ENCODE measurements around the gene TGFBR2.
"Not testable (repeated sequence)": the region's sequence is repeated elsewhere in the genome, so short reads cannot be mapped to it uniquely, and the experiment has no call there.

The TGFBR2 gene

GRCh38 chr3:30659270-30660130 is 53.1 kb downstream of the TGFBR2 start:
- Mint-ChIP-seq H3K4me3 (peak overlapping the region; percentile 73), H3K4me1 (ENCODE audit: low read depth) (peaks cover 85% of the 10 kb centered on the region), H3K9me3 (no peaks in the 10 kb centered on the region), H3K36me3 (ENCODE audit: low read depth) (peaks cover 64% of the 10 kb centered on the region), H3K27ac (peak overlapping the region; percentile 93), H3K27me3 (ENCODE audit: low read depth) (no peaks in the 10 kb centered on the region)

DNA sequence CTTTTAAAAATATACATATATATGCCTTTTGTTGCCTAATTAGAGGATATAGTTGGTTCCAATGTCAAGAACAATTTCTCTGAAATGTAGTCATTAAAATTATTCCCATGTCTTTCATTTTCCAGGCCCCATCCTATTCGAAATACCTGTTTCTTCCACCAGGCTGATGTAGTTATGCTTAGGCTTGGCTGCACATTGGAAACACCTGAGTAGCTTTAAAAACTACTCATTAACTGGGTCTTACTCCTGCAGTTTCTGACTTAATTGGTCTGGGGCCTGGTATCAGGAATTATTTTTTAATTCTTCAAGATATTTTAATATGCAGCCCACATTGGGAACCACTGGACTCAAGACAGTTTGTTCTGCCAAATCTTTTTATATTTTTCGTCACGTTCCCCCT is 53.7 kb downstream of the TGFBR2 start:
- H3K27ac Mint-ChIP-seq = no peak overlapping the region
- no peaks in the 10 kb centered on the region for H3K9me3 Mint-ChIP-seq
- no peak overlapping the region for H3K4me3 Mint-ChIP-seq
- peaks cover 57% of the 10 kb centered on the region for H3K36me3 Mint-ChIP-seq (ENCODE audit: low read depth)
- peaks cover 85% of the 10 kb centered on the region for H3K4me1 Mint-ChIP-seq (ENCODE audit: low read depth)
- H3K27me3 Mint-ChIP-seq (ENCODE audit: low read depth) = no peaks in the 10 kb centered on the region

DNA sequence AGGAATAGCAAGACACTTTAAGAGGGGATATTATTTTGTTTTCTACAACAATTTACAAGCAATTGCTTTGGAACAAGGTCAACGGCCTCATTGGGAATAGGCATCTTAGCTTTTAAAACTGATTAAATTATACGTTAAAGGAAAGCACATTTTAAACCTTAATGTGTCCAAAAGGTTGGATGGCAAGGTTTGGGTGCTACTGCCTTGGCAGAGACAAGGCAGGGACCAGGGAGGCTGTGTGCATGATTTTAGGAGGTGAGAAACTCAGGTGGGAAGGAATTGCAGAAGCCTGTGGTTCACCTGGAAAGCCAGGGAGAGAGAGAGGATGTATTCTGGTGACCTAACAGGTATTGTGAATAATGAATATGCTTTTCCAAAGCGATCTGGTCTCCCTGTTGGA is 54.3 kb downstream of the TGFBR2 start:
- Mint-ChIP-seq H3K27ac (peak overlapping the region; percentile 80), H3K36me3 (ENCODE audit: low read depth) (peaks cover 52% of the 10 kb centered on the region), H3K27me3 (ENCODE audit: low read depth) (no peaks in the 10 kb centered on the region), H3K9me3 (no peaks in the 10 kb centered on the region), H3K4me1 (ENCODE audit: low read depth) (peaks cover 84% of the 10 kb centered on the region), H3K4me3 (peak overlapping the region; percentile 45)

- Mint-ChIP-seq H3K27ac (peak overlapping the region; percentile 80), H3K36me3 (ENCODE audit: low read depth) (peaks cover 48% of the 10 kb centered on the region), H3K27me3 (ENCODE audit: low read depth) (no peaks in the 10 kb centered on the region), H3K9me3 (no peaks in the 10 kb centered on the region), H3K4me1 (ENCODE audit: low read depth) (peaks cover 81% of the 10 kb centered on the region), H3K4me3 (peak overlapping the region; percentile 45)
These were observed 54.9 kb downstream of the TGFBR2 start for GRCh38 chr3:30661098-30661873.

- no peaks in the 10 kb centered on the region for H3K9me3 Mint-ChIP-seq
These were observed 56.4 kb downstream of the TGFBR2 start for GRCh38 chr3:30662836-30663235.

GRCh38 chr3:30663533-30664241 is 57.3 kb downstream of the TGFBR2 start:
- H3K36me3 Mint-ChIP-seq (ENCODE audit: low read depth) = peaks cover 41% of the 10 kb centered on the region
- peak overlapping the region; percentile 57 for H3K4me3 Mint-ChIP-seq
- H3K4me1 Mint-ChIP-seq (ENCODE audit: low read depth) = peaks cover 78% of the 10 kb centered on the region
- H3K27me3 Mint-ChIP-seq (ENCODE audit: low read depth) = no peaks in the 10 kb centered on the region
- peak overlapping the region; percentile 70 for H3K27ac Mint-ChIP-seq
- no peaks in the 10 kb centered on the region for H3K9me3 Mint-ChIP-seq

More at GRCh38 chr3:30662836-30663235, 56.4 kb downstream of the TGFBR2 start:
- Mint-ChIP-seq H3K36me3 (ENCODE audit: low read depth) (peaks cover 35% of the 10 kb centered on the region), H3K4me3 (no peak overlapping the region), H3K27me3 (ENCODE audit: low read depth) (no peaks in the 10 kb centered on the region), H3K27ac (no peak overlapping the region), H3K4me1 (ENCODE audit: low read depth) (peaks cover 76% of the 10 kb centered on the region)

DNA sequence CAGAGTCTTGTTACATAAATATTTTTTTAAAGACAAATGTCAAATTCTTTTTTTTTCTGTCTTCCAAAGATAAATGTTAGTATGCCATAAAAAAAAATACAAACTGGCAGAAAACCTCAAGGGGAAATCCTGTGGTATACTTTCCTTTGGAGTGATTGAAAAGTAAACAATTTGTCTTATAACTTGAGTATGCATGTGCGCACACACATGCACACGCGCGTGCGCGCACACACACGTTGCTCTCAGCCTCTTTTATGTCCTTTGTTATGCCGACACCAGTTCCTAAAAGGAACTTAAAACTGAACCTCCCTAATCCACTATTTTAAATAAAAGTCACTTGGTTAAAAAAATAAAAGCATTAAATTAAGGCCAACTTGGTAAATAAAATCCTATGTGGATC is 58.1 kb downstream of the TGFBR2 start:
- Mint-ChIP-seq H3K4me1 (ENCODE audit: low read depth) (peaks cover 75% of the 10 kb centered on the region), H3K27me3 (ENCODE audit: low read depth) (no peaks in the 10 kb centered on the region), H3K9me3 (no peaks in the 10 kb centered on the region), H3K36me3 (ENCODE audit: low read depth) (peaks cover 39% of the 10 kb centered on the region), H3K4me3 (peak overlapping the region; percentile 62), H3K27ac (peak overlapping the region; percentile 62)

- peak overlapping the region; percentile 62 for H3K27ac Mint-ChIP-seq
- peak overlapping the region; percentile 62 for H3K4me3 Mint-ChIP-seq
- peaks cover 76% of the 10 kb centered on the region for H3K4me1 Mint-ChIP-seq (ENCODE audit: low read depth)
- H3K36me3 Mint-ChIP-seq (ENCODE audit: low read depth) = peaks cover 42% of the 10 kb centered on the region
- no peaks in the 10 kb centered on the region for H3K9me3 Mint-ChIP-seq
- H3K27me3 Mint-ChIP-seq (ENCODE audit: low read depth) = no peaks in the 10 kb centered on the region
These were observed 58.5 kb downstream of the TGFBR2 start for GRCh38 chr3:30664884-30665283.

DNA sequence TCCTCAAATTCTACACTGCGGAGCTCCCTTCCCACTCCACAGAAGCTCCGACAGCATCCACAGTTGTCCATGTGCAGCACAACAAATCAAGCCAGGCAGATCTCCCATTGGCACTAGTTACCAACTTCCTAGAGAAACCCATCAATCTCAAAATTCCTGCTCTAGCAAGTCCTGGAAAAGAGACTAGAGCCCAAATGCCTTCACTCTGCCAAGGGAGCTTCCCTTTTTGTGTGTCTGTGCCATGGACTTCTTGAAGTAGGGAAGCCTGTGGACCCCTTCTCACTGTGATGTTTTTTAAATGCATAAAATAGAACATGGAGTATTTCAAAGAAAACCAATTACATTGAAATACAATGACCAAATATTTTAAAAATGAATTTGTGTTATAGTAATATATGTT is 59.1 kb downstream of the TGFBR2 start:
- Mint-ChIP-seq H3K27me3 (ENCODE audit: low read depth) (no peaks in the 10 kb centered on the region), H3K27ac (peak overlapping the region; percentile 62), H3K4me1 (ENCODE audit: low read depth) (peaks cover 79% of the 10 kb centered on the region), H3K36me3 (ENCODE audit: low read depth) (peaks cover 44% of the 10 kb centered on the region), H3K4me3 (no peak overlapping the region), H3K9me3 (no peaks in the 10 kb centered on the region)

GRCh38 chr3:30666572-30667279 is 60.3 kb downstream of the TGFBR2 start:
- H3K9me3 Mint-ChIP-seq = no peaks in the 10 kb centered on the region
- H3K36me3 Mint-ChIP-seq (ENCODE audit: low read depth) = peaks cover 43% of the 10 kb centered on the region
- peak overlapping the region; percentile 18 for H3K4me3 Mint-ChIP-seq
- H3K27me3 Mint-ChIP-seq (ENCODE audit: low read depth) = no peaks in the 10 kb centered on the region
- peaks cover 79% of the 10 kb centered on the region for H3K4me1 Mint-ChIP-seq (ENCODE audit: low read depth)
- peak overlapping the region; percentile 88 for H3K27ac Mint-ChIP-seq

DNA sequence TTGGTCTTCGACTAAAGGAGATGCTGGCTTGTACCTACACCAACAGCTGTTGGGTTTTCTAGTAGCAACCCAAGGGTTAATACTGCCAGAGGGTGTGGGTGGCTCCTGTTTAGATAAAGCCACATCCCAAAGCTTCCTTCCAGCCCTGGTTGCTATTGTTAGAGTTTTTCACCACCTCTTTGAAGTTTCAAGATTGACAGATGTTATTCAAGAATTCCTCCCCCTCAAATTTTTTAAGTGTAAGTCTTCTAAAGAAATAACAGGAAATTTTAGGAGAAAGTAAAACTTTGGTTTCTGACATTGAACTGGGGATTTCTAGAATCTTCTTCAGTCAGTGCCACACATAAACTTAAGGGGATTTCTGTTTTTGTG is 60.9 kb downstream of the TGFBR2 start:
- no peaks in the 10 kb centered on the region for H3K27me3 Mint-ChIP-seq (ENCODE audit: low read depth)
- H3K4me3 Mint-ChIP-seq = no peak overlapping the region
- H3K9me3 Mint-ChIP-seq = no peaks in the 10 kb centered on the region
- peak overlapping the region; percentile 88 for H3K27ac Mint-ChIP-seq
- peaks cover 78% of the 10 kb centered on the region for H3K4me1 Mint-ChIP-seq (ENCODE audit: low read depth)
- peaks cover 47% of the 10 kb centered on the region for H3K36me3 Mint-ChIP-seq (ENCODE audit: low read depth)

- Mint-ChIP-seq H3K9me3 (no peaks in the 10 kb centered on the region), H3K27ac (peak overlapping the region; percentile 88), H3K4me1 (ENCODE audit: low read depth) (peaks cover 79% of the 10 kb centered on the region), H3K27me3 (ENCODE audit: low read depth) (no peaks in the 10 kb centered on the region), H3K36me3 (ENCODE audit: low read depth) (peaks cover 52% of the 10 kb centered on the region), H3K4me3 (peak overlapping the region; percentile 39)
These were observed 61.7 kb downstream of the TGFBR2 start for GRCh38 chr3:30668051-30668609.

DNA sequence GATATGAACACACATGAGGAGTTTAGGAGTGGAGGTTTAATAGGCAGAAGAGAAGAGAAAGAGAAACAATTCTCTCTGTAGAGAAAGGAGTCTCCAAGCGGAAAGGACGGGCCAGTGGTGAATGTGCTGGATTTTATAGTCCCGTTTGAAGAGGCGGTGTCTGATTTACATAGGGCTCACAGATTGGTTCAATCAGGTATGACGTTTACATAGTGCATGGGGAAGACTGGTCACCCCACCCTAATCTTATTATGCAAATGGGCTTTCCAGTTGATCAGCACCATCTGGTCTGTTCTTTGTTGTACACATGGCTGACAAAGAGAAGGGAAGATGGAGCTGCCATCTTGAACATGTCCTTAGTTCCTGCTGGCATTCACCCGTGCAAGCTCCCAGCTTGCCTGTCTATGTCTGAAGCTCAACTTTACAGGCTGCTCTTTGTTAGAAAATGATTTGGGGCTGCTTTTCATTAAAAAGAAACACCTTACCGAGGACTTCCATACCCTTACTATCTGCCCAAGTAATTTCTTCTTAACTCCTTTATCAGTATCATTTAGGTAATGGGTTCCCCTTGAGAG is 63.0 kb downstream of the TGFBR2 start:
- Mint-ChIP-seq H3K36me3 (ENCODE audit: low read depth) (peaks cover 57% of the 10 kb centered on the region), H3K27ac (peak overlapping the region; percentile 34), H3K4me1 (ENCODE audit: low read depth) (peaks cover 76% of the 10 kb centered on the region)
- H3K27me3 Mint-ChIP-seq (ENCODE audit: low read depth); H3K4me3 Mint-ChIP-seq; H3K9me3 Mint-ChIP-seq: not testable (repeated sequence)

Measured in T-helper 1 cell treated with Interleukin-12 subunit alpha and Interleukin-12 subunit beta and Interleukin-4 antibody, amounts not matched to agents 30 μg/mL and 1 μg/mL, for 36 hours (primary cell).